Effector memory CD4-positive, alpha-beta T cell (primary cell): Measurements from ENCODE around the gene WDCP.

Source experiments
- DNase-seq, 3 donors: peaks; one replicate each; pipeline ENCODE4 v3.0.0-alpha.2; 2020
- H3K27ac ChIP-seq: 2 replicates; pipeline ENCODE4 v1.7.0; 2013; ENCODE audit warnings: mild to moderate bottlenecking, low read length, moderate library complexity; ENCODE audit not compliant: insufficient read depth, poor library complexity, severe bottlenecking
- H3K27me3 ChIP-seq: replicated peaks from 2 replicates; pipeline ENCODE4 v1.7.0; 2013; ENCODE audit warnings: mild to moderate bottlenecking, low read length; ENCODE audit not compliant: insufficient read depth, control insufficient read depth, poor library complexity, severe bottlenecking
- H3K36me3 ChIP-seq: 2 replicates; pipeline ENCODE4 v1.7.0; 2013; ENCODE audit warnings: mild to moderate bottlenecking, low read length, moderate library complexity; ENCODE audit not compliant: control insufficient read depth, insufficient read depth
- H3K4me1 ChIP-seq: 2 replicates; pipeline ENCODE4 v1.7.0; 2013; ENCODE audit warnings: low read length, mild to moderate bottlenecking; ENCODE audit not compliant: control insufficient read depth, insufficient read depth, poor library complexity, severe bottlenecking
- H3K4me3 ChIP-seq: 2 replicates; pipeline ENCODE4 v1.7.0; 2013; ENCODE audit warnings: low read length, low read depth, mild to moderate bottlenecking; ENCODE audit not compliant: insufficient read depth, poor library complexity, severe bottlenecking
- H3K9me3 ChIP-seq: 2 replicates; pipeline ENCODE4 v1.7.0; 2013; ENCODE audit warnings: mild to moderate bottlenecking, low read length, moderate library complexity; ENCODE audit not compliant: control insufficient read depth

Gene WDCP

GRCh38 chr2:24022975-24023575 is 24.1 kb downstream of the WDCP start:
- no peaks in the 10 kb centered on the region for H3K9me3 ChIP-seq
- peaks cover 19% of the 10 kb centered on the region for H3K36me3 ChIP-seq
- no peak for DNase-seq
- no peaks in the 10 kb centered on the region for H3K4me1 ChIP-seq
- H3K27ac ChIP-seq = no peak overlapping the region
- H3K4me3 ChIP-seq = no peak overlapping the region
- no peaks in the 10 kb centered on the region for H3K27me3 ChIP-seq

DNA sequence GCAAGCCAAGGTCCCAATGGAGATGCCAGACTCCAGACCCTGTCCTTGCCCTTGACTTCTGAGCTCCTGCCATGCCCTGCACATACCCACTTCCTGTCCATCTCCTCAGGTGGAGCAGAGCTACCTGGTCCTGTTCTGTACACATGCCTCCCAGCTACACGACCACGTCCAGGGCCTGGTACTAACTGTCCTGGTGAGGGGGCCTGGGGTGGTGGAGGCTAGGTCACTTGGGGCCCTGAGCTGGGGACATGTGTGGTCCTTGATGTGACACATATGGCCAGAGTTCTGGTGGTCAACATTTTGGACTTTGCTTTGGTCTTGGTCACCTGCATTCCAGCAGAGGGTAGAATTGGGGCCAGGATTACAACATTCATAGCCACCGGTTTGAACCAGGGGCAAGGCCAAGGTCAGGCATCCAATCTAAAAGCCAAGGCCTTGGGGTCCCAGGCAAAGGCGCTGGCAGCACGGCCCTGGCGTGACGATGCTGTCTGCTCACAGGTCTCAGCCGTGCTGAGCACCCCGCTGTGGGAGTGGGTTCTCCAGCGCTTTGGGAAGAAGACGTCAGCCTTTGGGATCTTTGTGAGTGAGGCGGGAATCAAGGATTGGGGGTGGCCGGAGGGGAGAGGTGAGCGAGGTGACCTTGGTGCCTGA is 24.7 kb downstream of the WDCP start:
- no peak overlapping the region for H3K27ac ChIP-seq
- H3K4me3 ChIP-seq = no peak overlapping the region
- peaks cover 15% of the 10 kb centered on the region for H3K36me3 ChIP-seq
- no peaks in the 10 kb centered on the region for H3K4me1 ChIP-seq
- DNase-seq = no peak
- no peaks in the 10 kb centered on the region for H3K9me3 ChIP-seq
- no peaks in the 10 kb centered on the region for H3K27me3 ChIP-seq

DNA sequence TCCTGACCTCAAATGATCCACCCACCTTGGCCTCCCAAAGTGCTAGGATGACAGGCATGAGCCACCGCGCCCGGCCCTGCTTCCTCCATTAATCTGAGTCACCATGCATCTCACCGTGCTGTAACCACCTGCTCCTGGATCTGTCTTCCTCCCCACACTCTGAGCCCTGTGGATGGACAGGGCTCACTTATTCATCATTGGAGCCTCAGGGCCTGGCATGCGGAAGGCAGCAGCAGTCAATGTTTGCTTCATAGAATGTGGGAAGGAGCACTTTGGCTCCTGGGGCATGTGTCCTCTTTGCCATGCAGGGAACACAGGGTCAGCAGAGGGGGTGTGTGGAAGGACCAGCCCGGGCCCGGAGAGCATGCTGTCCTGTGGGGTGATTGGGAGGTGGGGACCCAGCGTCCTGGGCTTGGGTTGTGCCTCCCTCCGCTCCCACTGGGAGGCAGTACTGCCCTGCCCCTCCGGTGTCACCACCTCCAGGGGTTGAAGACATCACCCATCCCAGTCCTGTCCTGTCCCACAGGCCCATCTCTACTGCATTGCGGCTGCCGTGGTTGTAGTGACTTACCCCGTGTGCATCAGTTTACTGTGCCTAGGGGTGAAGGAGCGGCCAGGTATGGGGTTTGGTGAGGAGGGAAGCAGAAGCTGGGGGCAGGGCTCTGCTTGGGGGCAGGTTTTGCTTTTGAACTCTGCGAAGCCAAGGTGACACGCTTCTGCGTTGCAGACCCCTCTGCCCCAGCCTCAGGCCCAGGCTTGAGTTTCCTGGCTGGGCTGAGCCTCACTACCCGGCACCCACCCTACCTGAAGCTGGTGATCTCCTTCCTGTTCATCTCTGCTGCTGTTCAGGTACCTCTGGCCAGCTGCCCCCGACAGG is 25.8 kb downstream of the WDCP start:
- H3K4me3 ChIP-seq = no peak overlapping the region
- no peaks in the 10 kb centered on the region for H3K4me1 ChIP-seq
- H3K27me3 ChIP-seq = no peaks in the 10 kb centered on the region
- no peak overlapping the region for H3K27ac ChIP-seq
- no peaks in the 10 kb centered on the region for H3K9me3 ChIP-seq
- no peak for DNase-seq
- peaks cover 14% of the 10 kb centered on the region for H3K36me3 ChIP-seq

DNA sequence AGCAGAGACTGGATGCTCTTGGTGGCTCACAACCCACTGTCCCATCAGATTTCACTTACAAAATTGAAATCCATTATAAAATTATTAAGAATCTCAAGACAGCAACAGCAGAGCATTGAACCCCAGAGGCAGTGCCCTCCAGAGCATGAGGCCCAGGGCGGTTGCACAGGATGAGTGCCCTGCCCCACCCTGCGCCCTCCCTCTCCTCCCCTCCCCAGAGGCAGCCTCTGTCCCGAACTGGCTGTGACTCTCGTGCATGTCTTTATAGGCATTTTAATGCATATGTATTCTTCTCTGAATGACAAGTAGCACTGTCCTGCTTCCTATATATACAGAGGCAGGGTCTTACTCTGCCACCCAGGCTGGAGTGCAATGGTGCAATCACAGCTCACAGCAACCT is 26.9 kb downstream of the WDCP start:
- Histone ChIP-seq H3K27me3 (no peaks in the 10 kb centered on the region), H3K27ac (no peak overlapping the region), H3K4me1 (no peaks in the 10 kb centered on the region), H3K4me3 (no peak overlapping the region), H3K9me3 (no peaks in the 10 kb centered on the region), H3K36me3 (peaks cover 12% of the 10 kb centered on the region)
- no peak for DNase-seq

DNA sequence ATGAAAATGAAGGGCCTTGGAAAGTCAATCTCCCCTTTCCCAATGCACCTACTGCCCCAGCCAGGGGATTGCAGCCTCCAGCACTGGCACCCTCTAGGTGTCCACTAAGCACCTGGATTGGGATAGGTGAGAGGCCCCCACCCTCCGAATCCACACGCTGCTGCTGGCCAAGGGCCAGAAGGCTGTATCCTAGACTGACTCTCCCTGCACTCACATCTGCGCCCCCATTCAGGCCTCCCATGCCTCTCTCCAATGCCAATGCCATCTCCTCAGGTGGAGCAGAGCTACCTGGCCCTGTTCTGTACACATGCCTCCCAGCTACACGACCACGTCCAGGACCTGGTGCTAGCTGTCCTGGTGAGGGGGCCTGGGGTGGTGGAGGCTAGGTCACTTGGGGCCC is 27.5 kb downstream of the WDCP start:
- H3K9me3 ChIP-seq = no peaks in the 10 kb centered on the region
- H3K36me3 ChIP-seq = peaks cover 12% of the 10 kb centered on the region
- H3K4me3 ChIP-seq = no peak overlapping the region
- H3K27ac ChIP-seq = no peak overlapping the region
- DNase-seq = no peak
- no peaks in the 10 kb centered on the region for H3K4me1 ChIP-seq
- no peaks in the 10 kb centered on the region for H3K27me3 ChIP-seq

DNA sequence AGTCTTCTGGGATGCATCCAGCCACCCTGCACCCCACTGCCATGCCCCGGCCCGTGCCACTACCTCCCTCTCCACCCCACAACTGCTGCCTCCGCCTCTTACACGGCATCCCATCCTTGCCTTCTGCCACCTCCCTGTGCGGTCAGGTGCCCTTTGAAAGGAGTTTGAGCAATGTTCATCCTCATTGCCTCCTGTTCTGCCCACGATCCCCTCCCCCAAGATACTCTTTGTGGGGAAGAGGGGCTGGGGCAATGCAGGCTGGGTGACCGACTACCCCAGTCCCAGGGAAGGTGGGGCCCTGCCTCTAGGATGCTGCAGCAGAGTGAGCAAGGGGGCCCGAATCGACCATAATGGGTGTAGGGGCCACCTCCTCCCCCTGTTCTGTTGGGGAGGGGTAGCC is 28.9 kb downstream of the WDCP start:
- Histone ChIP-seq H3K9me3 (no peaks in the 10 kb centered on the region), H3K4me1 (no peaks in the 10 kb centered on the region), H3K27ac (no peak overlapping the region), H3K36me3 (peaks cover 3% of the 10 kb centered on the region), H3K27me3 (no peaks in the 10 kb centered on the region), H3K4me3 (no peak overlapping the region)
- DNase-seq = no peak

DNA sequence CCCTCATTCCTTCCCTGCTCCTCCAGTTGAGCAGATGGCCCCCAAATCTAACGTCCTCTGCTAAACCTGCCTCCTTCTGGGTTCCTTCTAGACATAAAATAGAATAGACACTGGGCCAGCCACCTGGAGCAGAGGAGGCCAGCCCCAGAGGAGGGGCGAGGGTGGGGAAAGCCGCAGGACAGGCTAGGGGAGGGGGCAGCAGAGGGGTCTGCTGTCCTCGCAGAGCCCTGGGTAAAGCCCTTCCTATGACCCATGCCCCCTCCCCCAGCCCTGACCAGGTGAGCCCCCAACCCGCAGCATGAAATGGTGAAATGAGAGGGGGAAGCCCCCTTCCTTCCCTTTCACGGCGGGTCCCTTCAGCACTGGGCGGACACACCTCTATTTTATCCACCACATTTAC is 29.5 kb downstream of the WDCP start:
- no peaks in the 10 kb centered on the region for H3K4me1 ChIP-seq
- H3K9me3 ChIP-seq = no peaks in the 10 kb centered on the region
- no peak for DNase-seq
- H3K4me3 ChIP-seq = no peak overlapping the region
- no peak overlapping the region for H3K27ac ChIP-seq
- H3K36me3 ChIP-seq = no peaks in the 10 kb centered on the region
- H3K27me3 ChIP-seq = no peaks in the 10 kb centered on the region

GRCh38 chr2:24016853-24017703 is 30.1 kb downstream of the WDCP start:
- Histone ChIP-seq H3K36me3 (no peaks in the 10 kb centered on the region), H3K9me3 (no peaks in the 10 kb centered on the region), H3K4me1 (no peaks in the 10 kb centered on the region), H3K27ac (no peak overlapping the region), H3K27me3 (no peaks in the 10 kb centered on the region), H3K4me3 (no peak overlapping the region)
- no peak for DNase-seq

- H3K27ac ChIP-seq = no peak overlapping the region
- H3K9me3 ChIP-seq = no peaks in the 10 kb centered on the region
- H3K4me3 ChIP-seq = no peak overlapping the region
Measured at GRCh38 chr2:24016376-24016761, 30.8 kb downstream of the WDCP start.

More at GRCh38 chr2:24016376-24016761, 30.8 kb downstream of the WDCP start:
- DNase-seq = no peak
- Histone ChIP-seq H3K27me3 (no peaks in the 10 kb centered on the region), H3K4me1 (no peaks in the 10 kb centered on the region), H3K36me3 (no peaks in the 10 kb centered on the region)
